GM23248 (cell line): ENCODE results near the gene APOBEC3A. TPM values are rescaled to one million over a fixed set of nuclear protein-coding genes. Genes with fewer than 3 reads are reported as not detected.
"Not testable (repeated sequence)": the region's sequence is repeated elsewhere in the genome, so short reads cannot be mapped to it uniquely, and the experiment has no call there.

ENCODE experiments used
- DNase-seq: peaks from one replicate; pipeline ENCODE4 v3.0.0-alpha.2; 2015
- H2AFZ ChIP-seq: fragments of 200-600 bp; sonication (generic); 2 replicates; pipeline ENCODE4 v1.6.1; 2016; ENCODE audit warnings: antibody characterized with exemption
- H3F3A ChIP-seq: fragments of 200-600 bp; sonication (generic); 2 replicates; pipeline ENCODE4 v1.6.1; 2016; ENCODE audit warnings: mild to moderate bottlenecking, antibody characterized with exemption, mixed run types; ENCODE audit not compliant: insufficient read depth
- H3K27ac ChIP-seq: fragments of 200-600 bp; sonication (generic); 2 replicates; pipeline ENCODE4 v1.5.1; 2016; ENCODE audit warnings: mild to moderate bottlenecking
- H3K27me3 ChIP-seq: fragments of 200-600 bp; sonication (generic); replicated peaks from 2 replicates; pipeline ENCODE4 v1.6.1; 2016; ENCODE audit warnings: mild to moderate bottlenecking; ENCODE audit not compliant: insufficient read depth
- H3K36me3 ChIP-seq: fragments of 200-600 bp; sonication (generic); 2 replicates; pipeline ENCODE4 v1.6.1; 2016; ENCODE audit warnings: low read depth, mild to moderate bottlenecking
- H3K4me1 ChIP-seq: fragments of 200-600 bp; sonication (generic); 2 replicates; pipeline ENCODE4 v1.6.1; 2016; ENCODE audit warnings: mild to moderate bottlenecking; ENCODE audit not compliant: insufficient read depth
- H3K4me2 ChIP-seq: fragments of 200-600 bp; sonication (generic); one replicate; pipeline ENCODE4 v1.6.1; 2016; ENCODE audit warnings: mild to moderate bottlenecking; ENCODE audit not compliant: unreplicated experiment
- H3K4me3 ChIP-seq: fragments of 200-600 bp; sonication (generic); 2 replicates; pipeline ENCODE4 v1.5.1; 2016; ENCODE audit warnings: mild to moderate bottlenecking
- H3K79me2 ChIP-seq: fragments of 200-600 bp; sonication (generic); 2 replicates; pipeline ENCODE4 v1.6.1; 2016; ENCODE audit warnings: mild to moderate bottlenecking; ENCODE audit not compliant: insufficient read depth
- H3K9ac ChIP-seq: fragments of 200-600 bp; sonication (generic); 2 replicates; pipeline ENCODE4 v1.6.1; 2016; ENCODE audit warnings: mild to moderate bottlenecking
- H3K9me2 ChIP-seq: fragments of 200-600 bp; sonication (generic); 2 replicates; pipeline ENCODE4 v1.6.1; 2016; ENCODE audit warnings: mixed run types, mild to moderate bottlenecking, moderate library complexity; ENCODE audit not compliant: insufficient read depth
- H3K9me3 ChIP-seq: fragments of 200-600 bp; sonication (generic); one replicate; pipeline ENCODE4 v1.6.1; 2017; ENCODE audit warnings: low read depth
- H4K20me1 ChIP-seq: fragments of 200-600 bp; sonication (generic); 2 replicates; pipeline ENCODE4 v1.6.0; 2016; ENCODE audit not compliant: insufficient read depth
- EZH2 ChIP-seq: fragments of 200-600 bp; sonication (generic); IDR thresholded peaks from 2 replicates; pipeline ENCODE4 v1.6.1; 2018; ENCODE audit warnings: antibody characterized with exemption, mild to moderate bottlenecking; ENCODE audit not compliant: insufficient read depth, poor library complexity, severe bottlenecking
- EZH2phosphoT487 ChIP-seq: fragments of 200-600 bp; sonication (generic); IDR thresholded peaks from 2 replicates; pipeline ENCODE4 v1.6.1; 2018; ENCODE audit warnings: antibody characterized with exemption, moderate library complexity, mild to moderate bottlenecking, low read depth; ENCODE audit not compliant: insufficient read depth
- whole genome bisulfite sequencing, 2 experiments: methylation state at CpG; one replicate each; pipeline ENCODE4 v1.1.6; 2015 to 2017; ENCODE audit warnings: low lambda C conversion rate in 2 of 2, low coverage in 1 of 2; ENCODE audit errors: missing lambda C conversion rate in 2 of 2; 5-methylcytosine and 5-hydroxymethylcytosine counted together
- in situ Hi-C: fragments of 300-500 bp; cut with MboI; formaldehyde crosslinking; loops from 2 replicates; pipeline ENCODE4 v1.15.0; 2020
- polyA plus RNA-seq: library from polyadenylated mRNA; unstranded; fragments of >200 nt; fragmentation: Nextera tagmentation; extraction: Ambion mirVana; gene quantifications from 2 replicates; pipeline ENCODE4 v1.2.1, GENCODE V29; 2016
- total RNA-seq: library from RNA; depleted of rRNA; stranded (reverse); fragments of >200 nt; shearing (Covaris generic); gene quantifications from 2 replicates; pipeline ENCODE4 v1.2.3, GENCODE V29; 2014

APOBEC3A gene
- total and polyA plus RNA-seq, 2 experiments from 2014 or later: not detected

GRCh38 chr22:38973289-38974169 lies 16.1 kb downstream of the APOBEC3A start:
- Histone ChIP-seq H3K9me3 (no peaks in the 10 kb centered on the region), H3K27ac (no peak overlapping the region), H3K4me2 (no peak overlapping the region), H3K4me1 (no peaks in the 10 kb centered on the region), H3K9me2 (no peaks in the 10 kb centered on the region), H3F3A (no peaks in the 10 kb centered on the region), H2AFZ (no peak overlapping the region), H3K4me3 (no peak overlapping the region), H3K27me3 (peaks cover 19% of the 10 kb centered on the region; the same call in 1 of the 2 replicates), H3K36me3 (no peaks in the 10 kb centered on the region), H3K79me2 (no peaks in the 10 kb centered on the region), H4K20me1 (no peaks in the 10 kb centered on the region), H3K9ac (no peak overlapping the region)
- TF ChIP-seq EZH2: no peak
- TF ChIP-seq EZH2phosphoT487: no peak
- in situ Hi-C loops: no loop called here
- WGBS, 2 experiments: 43 to 44% methylated on average over 15 of the region's 15 CpGs
- DNase-seq: peak; percentile 51

GRCh38 chr22:38974170-38974825 lies 16.9 kb downstream of the APOBEC3A start:
- in situ Hi-C loops: no loop called here
- H4K20me1 ChIP-seq: no peaks in the 10 kb centered on the region
- no peaks in the 10 kb centered on the region for H3K4me1 ChIP-seq
- H3K27ac ChIP-seq: no peak overlapping the region
- no peak for DNase-seq
- no peaks in the 10 kb centered on the region for H3F3A ChIP-seq
- TF ChIP-seq EZH2phosphoT487 (no peak), EZH2 (no peak)
- H3K4me2 ChIP-seq: no peak overlapping the region
- no peaks in the 10 kb centered on the region for H3K79me2 ChIP-seq
- no peaks in the 10 kb centered on the region for H3K9me2 ChIP-seq
- 55 to 61% methylated on average over 18 of the region's 18 CpGs for WGBS, 2 experiments
- no peak overlapping the region for H3K9ac ChIP-seq
- no peaks in the 10 kb centered on the region for H3K9me3 ChIP-seq
- peaks cover 12% of the 10 kb centered on the region; the same call in 1 of the 2 replicates for H3K27me3 ChIP-seq
- H3K36me3 ChIP-seq: no peaks in the 10 kb centered on the region
- no peak overlapping the region for H3K4me3 ChIP-seq
- H2AFZ ChIP-seq: no peak overlapping the region

- H3K4me2 ChIP-seq: no peak overlapping the region
- in situ Hi-C loops: no loop called here
Observed at GRCh38 chr22:38974826-38975175, 17.4 kb downstream of the APOBEC3A start.

DNA sequence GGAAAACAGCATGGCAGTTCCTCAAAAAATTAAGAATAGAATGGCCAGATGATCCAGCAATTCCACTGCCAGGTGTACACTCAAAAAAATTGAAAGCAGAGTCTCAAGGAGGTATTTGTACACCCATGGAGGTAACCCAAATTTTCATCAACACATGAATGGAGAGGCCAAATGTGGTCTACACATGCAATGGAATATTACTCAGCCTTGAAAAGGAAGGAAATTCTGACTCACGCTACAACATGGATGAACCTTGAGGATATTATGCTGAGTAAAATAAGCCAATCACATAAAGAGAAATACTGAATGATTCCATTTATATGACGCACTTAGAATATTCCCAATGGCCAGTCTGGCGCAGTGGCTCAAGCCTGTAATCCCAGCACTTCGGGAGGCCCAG lies 19.9 kb downstream of the APOBEC3A start:
- H3K9me2 ChIP-seq, in situ Hi-C loops, H3K4me3 ChIP-seq, H3K79me2 ChIP-seq, H4K20me1 ChIP-seq, H3K9me3 ChIP-seq, DNase-seq, H2AFZ ChIP-seq, H3K36me3 ChIP-seq, H3K27ac ChIP-seq, H3K27me3 ChIP-seq, H3K4me2 ChIP-seq, H3F3A ChIP-seq, H3K9ac ChIP-seq: not testable (repeated sequence)
- WGBS, 2 experiments: 94% methylated on average over 4 of the region's 4 CpGs
- H3K4me1 ChIP-seq: peaks cover 11% of the 10 kb centered on the region

More at GRCh38 chr22:38974826-38975175, 17.4 kb downstream of the APOBEC3A start:
- Histone ChIP-seq H3K4me3 (no peak overlapping the region), H3K36me3 (no peaks in the 10 kb centered on the region), H4K20me1 (no peaks in the 10 kb centered on the region), H3K9ac (no peak overlapping the region), H3F3A (no peaks in the 10 kb centered on the region), H3K4me1 (no peaks in the 10 kb centered on the region), H3K27me3 (peaks cover 8% of the 10 kb centered on the region; the same call in 1 of the 2 replicates), H3K9me3 (no peaks in the 10 kb centered on the region), H3K27ac (no peak overlapping the region), H3K79me2 (no peaks in the 10 kb centered on the region), H3K9me2 (no peaks in the 10 kb centered on the region), H2AFZ (no peak overlapping the region)
- DNase-seq: no peak
- WGBS, 2 experiments: 58 to 72% methylated on average over 7 of the region's 7 CpGs
- TF ChIP-seq EZH2 (no peak), EZH2phosphoT487 (no peak)

- H3K79me2 ChIP-seq, H3K9ac ChIP-seq, H4K20me1 ChIP-seq, in situ Hi-C loops, H3F3A ChIP-seq, H3K4me3 ChIP-seq, H3K4me2 ChIP-seq, H3K27ac ChIP-seq, H3K36me3 ChIP-seq, H2AFZ ChIP-seq, H3K27me3 ChIP-seq, H3K9me3 ChIP-seq, DNase-seq, H3K9me2 ChIP-seq: not testable (repeated sequence)
- 72 to 76% methylated on average over 10 of the region's 10 CpGs for WGBS, 2 experiments
- peaks cover 11% of the 10 kb centered on the region for H3K4me1 ChIP-seq
Observed at GRCh38 chr22:38980587-38980986, 23.2 kb downstream of the APOBEC3A start.
